Measurements from ENCODE around the gene RALGAPA1.

DNA sequence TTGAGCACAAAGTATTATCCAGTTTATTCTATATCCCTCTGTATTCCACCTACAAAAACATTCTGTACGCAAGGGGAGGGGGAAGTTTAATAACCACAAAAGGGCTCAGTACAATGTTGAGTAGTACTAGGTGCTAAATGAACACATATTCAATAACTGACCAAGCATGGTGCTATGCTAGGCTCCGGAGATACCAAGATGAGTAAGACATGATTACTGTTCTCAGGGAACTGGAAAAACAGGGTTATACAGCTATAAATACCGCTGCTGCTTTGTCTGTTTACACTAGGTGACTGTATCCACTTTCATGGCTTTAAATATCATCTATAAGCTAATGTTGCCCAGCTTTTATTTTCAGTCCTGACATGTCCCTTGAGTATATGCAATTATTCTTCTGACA is 139.3 kb downstream of the RALGAPA1 start:
- TF ChIP-seq, protein P1, sequence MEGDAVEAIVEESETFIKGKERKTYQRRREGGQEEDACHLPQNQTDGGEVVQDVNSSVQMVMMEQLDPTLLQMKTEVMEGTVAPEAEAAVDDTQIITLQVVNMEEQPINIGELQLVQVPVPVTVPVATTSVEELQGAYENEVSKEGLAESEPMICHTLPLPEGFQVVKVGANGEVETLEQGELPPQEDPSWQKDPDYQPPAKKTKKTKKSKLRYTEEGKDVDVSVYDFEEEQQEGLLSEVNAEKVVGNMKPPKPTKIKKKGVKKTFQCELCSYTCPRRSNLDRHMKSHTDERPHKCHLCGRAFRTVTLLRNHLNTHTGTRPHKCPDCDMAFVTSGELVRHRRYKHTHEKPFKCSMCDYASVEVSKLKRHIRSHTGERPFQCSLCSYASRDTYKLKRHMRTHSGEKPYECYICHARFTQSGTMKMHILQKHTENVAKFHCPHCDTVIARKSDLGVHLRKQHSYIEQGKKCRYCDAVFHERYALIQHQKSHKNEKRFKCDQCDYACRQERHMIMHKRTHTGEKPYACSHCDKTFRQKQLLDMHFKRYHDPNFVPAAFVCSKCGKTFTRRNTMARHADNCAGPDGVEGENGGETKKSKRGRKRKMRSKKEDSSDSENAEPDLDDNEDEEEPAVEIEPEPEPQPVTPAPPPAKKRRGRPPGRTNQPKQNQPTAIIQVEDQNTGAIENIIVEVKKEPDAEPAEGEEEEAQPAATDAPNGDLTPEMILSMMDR (IDR thresholded peaks at IDR 0.05), result no peak
- TF ChIP-seq POLR2A (IDR thresholded peaks at IDR 0.05), result no peak
